Measurements from ENCODE around the gene SCGB2B2. TPM values are rescaled to one million over a fixed set of nuclear protein-coding genes. Genes with fewer than 3 reads are reported as not detected.

The SCGB2B2 gene, protein sequence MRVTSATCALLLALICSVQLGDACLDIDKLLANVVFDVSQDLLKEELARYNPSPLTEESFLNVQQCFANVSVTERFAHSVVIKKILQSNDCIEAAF
- total RNA-seq (1 to 10 TPM in 2 of 6 donors, under 1 TPM in 4; 0.46 to 2.1 (median 0.92) TPM), polyA plus RNA-seq (under 1 TPM; 0.42 to 0.75 TPM)

- Histone ChIP-seq H3K4me3 (peak within 1 kb of the TSS; percentile 70 to 78 (median 72)), H3K9me3 (no peaks in the 10 kb centered on the region), H3K36me3 (peaks cover 0 to 13% (median 12%) of the 10 kb centered on the region in 3 donors), H3K27ac (peak within 1 kb of the TSS; percentile 94 to 98 (median 96)), H3K27me3 (no peaks in the 10 kb centered on the region), H3K4me1 (peaks cover 0 to 12% (median 3%) of the 10 kb centered on the region in 3 donors)
- 6% methylated on average over 26 of the region's 26 CpGs for WGBS, 2 donors
- peak; percentile 72 to 84 (median 76) for ATAC-seq
- DNase-seq: peak in 2 of 6 donors; percentile 59 to 62
- TF ChIP-seq CTCF (IDR thresholded peaks at IDR 0.05): no peak
- intact Hi-C loops (cut with DNase I): no loop called here
- FAIRE-seq: no peak
Measured at GRCh38 chr19:34676697-34677385, at the start of gene SCGB2B2. SCGB2B2 (minus strand) TSS chr19:34677159; CDS start chr19:34594563, 82,596 bp downstream.

GRCh38 chr19:34725400-34725799, 48.4 kb upstream of the SCGB2B2 start:
- WGBS, 2 donors: 33 to 39% methylated on average over 6 of the region's 6 CpGs
- intact Hi-C loops (cut with DNase I): no loop called here
- no peak for ATAC-seq
- TF ChIP-seq CTCF (IDR thresholded peaks at IDR 0.05): no peak
- no peaks in the 10 kb centered on the region for H3K27me3 ChIP-seq
- no peaks in the 10 kb centered on the region for H3K36me3 ChIP-seq
- no peak overlapping the region for H3K4me3 ChIP-seq
- H3K27ac ChIP-seq: no peak overlapping the region
- H3K4me1 ChIP-seq: no peaks in the 10 kb centered on the region
- H3K9me3 ChIP-seq: no peaks in the 10 kb centered on the region
- FAIRE-seq: no peak
- no peak for DNase-seq

DNA sequence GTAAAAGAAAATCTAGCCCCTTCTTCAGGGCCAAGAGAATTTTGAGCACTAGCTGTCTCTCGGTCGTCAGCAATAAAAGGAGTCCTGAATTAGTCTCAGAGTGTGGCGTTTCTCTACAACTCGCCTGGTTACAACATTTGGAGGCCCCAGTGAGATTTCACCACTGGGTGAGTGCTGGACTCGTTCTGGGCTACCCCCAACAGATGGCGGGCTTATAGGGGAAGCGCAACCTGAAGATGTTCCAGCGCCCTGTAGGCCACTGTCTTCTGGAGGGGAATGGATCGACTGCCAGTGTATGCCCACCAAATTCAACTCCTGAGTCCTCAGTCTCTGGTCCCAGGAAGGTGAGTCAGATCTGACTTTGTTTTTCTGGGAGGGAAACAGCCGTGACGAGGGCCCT, 45.4 kb upstream of the SCGB2B2 start:
- Histone ChIP-seq H3K36me3 (no peaks in the 10 kb centered on the region), H3K4me3 (no peak overlapping the region), H3K27ac (no peak overlapping the region), H3K27me3 (no peaks in the 10 kb centered on the region), H3K9me3 (no peaks in the 10 kb centered on the region), H3K4me1 (no peaks in the 10 kb centered on the region)
- TF ChIP-seq CTCF (IDR thresholded peaks at IDR 0.05): no peak
- intact Hi-C loops (cut with DNase I): no loop called here
- ATAC-seq: no peak
- no peak for DNase-seq
- FAIRE-seq: no peak
- 62 to 73% methylated on average over 11 of the region's 11 CpGs for WGBS, 2 donors

GRCh38 chr19:34715357-34715756, 38.4 kb upstream of the SCGB2B2 start:
- Histone ChIP-seq H3K9me3 (no peaks in the 10 kb centered on the region), H3K27me3 (no peaks in the 10 kb centered on the region), H3K4me3 (no peak overlapping the region), H3K36me3 (no peaks in the 10 kb centered on the region), H3K4me1 (no peaks in the 10 kb centered on the region), H3K27ac (no peak overlapping the region)
- TF ChIP-seq CTCF (IDR thresholded peaks at IDR 0.05): no peak
- DNase-seq (no peak), ATAC-seq (no peak), FAIRE-seq (no peak)
- intact Hi-C loops (cut with DNase I): loop anchor here (10.0 kb wide), 4 partner anchors 71 to 221 kb away; no protein-coding TSS in a partner anchor

DNA sequence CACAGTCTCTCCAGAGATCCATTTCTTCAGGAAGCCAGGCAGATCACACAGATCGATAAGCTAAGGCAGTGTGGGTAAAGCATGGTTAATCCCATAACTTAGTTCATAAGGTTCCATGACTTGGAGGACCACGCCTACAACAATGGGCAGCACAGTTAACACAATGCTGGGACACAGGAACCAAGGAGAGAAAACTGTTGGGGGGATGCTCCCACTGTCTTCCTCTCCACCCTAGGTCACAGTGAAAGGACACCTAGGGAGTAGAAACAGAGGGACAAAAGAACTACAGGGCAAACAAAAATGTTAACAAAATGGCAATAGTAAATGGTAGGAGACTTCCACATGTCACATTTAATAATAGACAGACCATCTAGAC, 36.3 kb upstream of the SCGB2B2 start:
- FAIRE-seq: no peak

More for the DNA sequence above, 36.3 kb upstream of the SCGB2B2 start:
- no peaks in the 10 kb centered on the region for H3K27me3 ChIP-seq
- intact Hi-C loops (cut with DNase I): loop anchor here (5.0 to 10.0 kb wide), 5 partner anchors 68 to 218 kb away; no protein-coding TSS in a partner anchor
- WGBS, 2 donors: 71 to 80% methylated on average over 2 of the region's 2 CpGs
- ATAC-seq (peak in 1 of 4 donors; percentile 24), DNase-seq (no peak)
- H3K4me1 ChIP-seq: no peaks in the 10 kb centered on the region
- no peak overlapping the region for H3K4me3 ChIP-seq
- H3K36me3 ChIP-seq: no peaks in the 10 kb centered on the region
- no peak overlapping the region for H3K27ac ChIP-seq
- H3K9me3 ChIP-seq: no peaks in the 10 kb centered on the region
- no peak for TF ChIP-seq CTCF (IDR thresholded peaks at IDR 0.05)

Measured in pancreas (tissue), 10 donors.